GM23248 (cell line): ENCODE results near the gene DZIP1. TPM values are rescaled to one million over a fixed set of nuclear protein-coding genes. Genes with fewer than 3 reads are reported as not detected.
A peak's percentile ranks its signal among the peaks of the same experiment; 100 is the strongest.

Source experiments
- DNase-seq: peaks from one replicate; pipeline ENCODE4 v3.0.0-alpha.2; 2015
- H2AFZ ChIP-seq: fragments of 200-600 bp; sonication (generic); 2 replicates; pipeline ENCODE4 v1.6.1; 2016; ENCODE audit warnings: antibody characterized with exemption
- H3F3A ChIP-seq: fragments of 200-600 bp; sonication (generic); 2 replicates; pipeline ENCODE4 v1.6.1; 2016; ENCODE audit warnings: mild to moderate bottlenecking, antibody characterized with exemption, mixed run types; ENCODE audit not compliant: insufficient read depth
- H3K27ac ChIP-seq: fragments of 200-600 bp; sonication (generic); 2 replicates; pipeline ENCODE4 v1.5.1; 2016; ENCODE audit warnings: mild to moderate bottlenecking
- H3K27me3 ChIP-seq: fragments of 200-600 bp; sonication (generic); replicated peaks from 2 replicates; pipeline ENCODE4 v1.6.1; 2016; ENCODE audit warnings: mild to moderate bottlenecking; ENCODE audit not compliant: insufficient read depth
- H3K36me3 ChIP-seq: fragments of 200-600 bp; sonication (generic); 2 replicates; pipeline ENCODE4 v1.6.1; 2016; ENCODE audit warnings: low read depth, mild to moderate bottlenecking
- H3K4me1 ChIP-seq: fragments of 200-600 bp; sonication (generic); 2 replicates; pipeline ENCODE4 v1.6.1; 2016; ENCODE audit warnings: mild to moderate bottlenecking; ENCODE audit not compliant: insufficient read depth
- H3K4me2 ChIP-seq: fragments of 200-600 bp; sonication (generic); one replicate; pipeline ENCODE4 v1.6.1; 2016; ENCODE audit warnings: mild to moderate bottlenecking; ENCODE audit not compliant: unreplicated experiment
- H3K4me3 ChIP-seq: fragments of 200-600 bp; sonication (generic); 2 replicates; pipeline ENCODE4 v1.5.1; 2016; ENCODE audit warnings: mild to moderate bottlenecking
- H3K79me2 ChIP-seq: fragments of 200-600 bp; sonication (generic); 2 replicates; pipeline ENCODE4 v1.6.1; 2016; ENCODE audit warnings: mild to moderate bottlenecking; ENCODE audit not compliant: insufficient read depth
- H3K9ac ChIP-seq: fragments of 200-600 bp; sonication (generic); 2 replicates; pipeline ENCODE4 v1.6.1; 2016; ENCODE audit warnings: mild to moderate bottlenecking
- H3K9me2 ChIP-seq: fragments of 200-600 bp; sonication (generic); 2 replicates; pipeline ENCODE4 v1.6.1; 2016; ENCODE audit warnings: mixed run types, mild to moderate bottlenecking, moderate library complexity; ENCODE audit not compliant: insufficient read depth
- H3K9me3 ChIP-seq: fragments of 200-600 bp; sonication (generic); one replicate; pipeline ENCODE4 v1.6.1; 2017; ENCODE audit warnings: low read depth
- H4K20me1 ChIP-seq: fragments of 200-600 bp; sonication (generic); 2 replicates; pipeline ENCODE4 v1.6.0; 2016; ENCODE audit not compliant: insufficient read depth
- EZH2 ChIP-seq: fragments of 200-600 bp; sonication (generic); IDR thresholded peaks from 2 replicates; pipeline ENCODE4 v1.6.1; 2018; ENCODE audit warnings: antibody characterized with exemption, mild to moderate bottlenecking; ENCODE audit not compliant: insufficient read depth, poor library complexity, severe bottlenecking
- EZH2phosphoT487 ChIP-seq: fragments of 200-600 bp; sonication (generic); IDR thresholded peaks from 2 replicates; pipeline ENCODE4 v1.6.1; 2018; ENCODE audit warnings: antibody characterized with exemption, moderate library complexity, mild to moderate bottlenecking, low read depth; ENCODE audit not compliant: insufficient read depth
- WGBS, 2 experiments: methylation state at CpG; one replicate each; pipeline ENCODE4 v1.1.6; 2015 to 2017; ENCODE audit warnings: low lambda C conversion rate in 2 of 2, low coverage in 1 of 2; ENCODE audit errors: missing lambda C conversion rate in 2 of 2; 5-methylcytosine and 5-hydroxymethylcytosine counted together
- in situ Hi-C: fragments of 300-500 bp; cut with MboI; formaldehyde crosslinking; loops from 2 replicates; pipeline ENCODE4 v1.15.0; 2020
- polyA plus RNA-seq: library from polyadenylated mRNA; unstranded; fragments of >200 nt; fragmentation: Nextera tagmentation; extraction: Ambion mirVana; gene quantifications from 2 replicates; pipeline ENCODE4 v1.2.1, GENCODE V29; 2016
- total RNA-seq: library from RNA; depleted of rRNA; stranded (reverse); fragments of >200 nt; shearing (Covaris generic); gene quantifications from 2 replicates; pipeline ENCODE4 v1.2.3, GENCODE V29; 2014

DZIP1 gene
- total and polyA plus RNA-seq, 2 experiments from 2014 or later, result 8.0 to 22.8 TPM

- Histone ChIP-seq H3K4me1 (no peaks in the 10 kb centered on the region), H3K9me3 (no peaks in the 10 kb centered on the region), H2AFZ (no peak overlapping the region), H3K27me3 (peaks cover 86% of the 10 kb centered on the region), H3F3A (no peaks in the 10 kb centered on the region), H3K36me3 (no peaks in the 10 kb centered on the region), H3K4me3 (no peak overlapping the region), H3K9me2 (no peaks in the 10 kb centered on the region), H3K4me2 (no peak overlapping the region), H3K9ac (no peak overlapping the region), H3K79me2 (no peaks in the 10 kb centered on the region), H3K27ac (no peak overlapping the region), H4K20me1 (no peaks in the 10 kb centered on the region)
- peak; percentile 70 for TF ChIP-seq EZH2
- TF ChIP-seq EZH2phosphoT487, result no peak
- 37 to 39% methylated on average over 29 of the region's 29 CpGs for WGBS, 2 experiments
- DNase-seq, result no peak
- in situ Hi-C loops, result no loop called here
Measured at GRCh38 chr13:95553581-95554385, 90.7 kb downstream of the DZIP1 start.

GRCh38 chr13:95552539-95553441, 91.7 kb downstream of the DZIP1 start, which contains the start of gene CLDN10:
Gene CLDN10 (plus strand): TSS chr13:95552720. CDS start chr13:95552754, 34 bp downstream.
- Histone ChIP-seq H3K9ac (no peak within 1 kb of the TSS), H3K36me3 (no peaks in the 10 kb centered on the region), H2AFZ (no peak within 1 kb of the TSS), H4K20me1 (no peaks in the 10 kb centered on the region), H3F3A (no peaks in the 10 kb centered on the region), H3K4me2 (no peak within 1 kb of the TSS), H3K27ac (no peak within 1 kb of the TSS), H3K9me3 (no peaks in the 10 kb centered on the region), H3K79me2 (no peaks in the 10 kb centered on the region), H3K4me3 (no peak within 1 kb of the TSS), H3K27me3 (peaks cover 85% of the 10 kb centered on the region), H3K9me2 (no peaks in the 10 kb centered on the region), H3K4me1 (no peaks in the 10 kb centered on the region)
- TF ChIP-seq EZH2, result peak; percentile 83
- TF ChIP-seq EZH2phosphoT487, result no peak
- whole genome bisulfite sequencing, 2 experiments, result 4 to 5% methylated on average over 22 to 68 of the region's 70 CpGs
- no peak for DNase-seq
- in situ Hi-C loops, result no loop called here

GRCh38 chr13:95552208-95552538, 92.3 kb downstream of the DZIP1 start:
- no peaks in the 10 kb centered on the region for H3K79me2 ChIP-seq
- H3K27ac ChIP-seq, result no peak overlapping the region
- H3K9me2 ChIP-seq, result no peaks in the 10 kb centered on the region
- no peaks in the 10 kb centered on the region for H3K4me1 ChIP-seq
- TF ChIP-seq EZH2 (no peak), EZH2phosphoT487 (no peak)
- no peak overlapping the region for H2AFZ ChIP-seq
- H3F3A ChIP-seq, result no peaks in the 10 kb centered on the region
- no peak overlapping the region for H3K4me2 ChIP-seq
- no peaks in the 10 kb centered on the region for H3K36me3 ChIP-seq
- DNase-seq, result no peak
- no peaks in the 10 kb centered on the region for H4K20me1 ChIP-seq
- no peak overlapping the region for H3K4me3 ChIP-seq
- peaks cover 85% of the 10 kb centered on the region for H3K27me3 ChIP-seq
- WGBS, 2 experiments, result 15 to 17% methylated on average over 14 to 17 of the region's 17 CpGs
- no peak overlapping the region for H3K9ac ChIP-seq
- H3K9me3 ChIP-seq, result no peaks in the 10 kb centered on the region
- in situ Hi-C loops, result no loop called here

GRCh38 chr13:95547531-95548167, 96.9 kb downstream of the DZIP1 start:
- no peaks in the 10 kb centered on the region for H3K9me3 ChIP-seq
- H3K4me2 ChIP-seq, result no peak overlapping the region
- H3K9ac ChIP-seq, result no peak overlapping the region
- TF ChIP-seq EZH2phosphoT487, result no peak
- TF ChIP-seq EZH2, result no peak
- no peaks in the 10 kb centered on the region for H4K20me1 ChIP-seq
- no peaks in the 10 kb centered on the region for H3K79me2 ChIP-seq
- H3K9me2 ChIP-seq, result no peaks in the 10 kb centered on the region
- no peaks in the 10 kb centered on the region for H3K36me3 ChIP-seq
- peaks cover 67% of the 10 kb centered on the region for H3K27me3 ChIP-seq
- DNase-seq, result no peak
- no peaks in the 10 kb centered on the region for H3K4me1 ChIP-seq
- H3K4me3 ChIP-seq, result no peak overlapping the region
- H3K27ac ChIP-seq, result no peak overlapping the region
- 41 to 43% methylated on average over 6 of the region's 6 CpGs for WGBS, 2 experiments
- in situ Hi-C loops, result no loop called here
- no peak overlapping the region for H2AFZ ChIP-seq
- H3F3A ChIP-seq, result no peaks in the 10 kb centered on the region
